ENCODE measurements around the gene DOCK10.

- TF ChIP-seq CTCF (conservative IDR thresholded peaks at IDR 0.05 in 1 of 2, IDR thresholded peaks at IDR 0.05 in 1 of 2; ENCODE audit: low read depth in 1 of 2, low read length in 2 of 2) (no peak), EZH2 (IDR thresholded peaks at IDR 0.05; ENCODE audit: low read length, missing control alignments) (no peak)
Observed at GRCh38 chr2:224925810-224926100, 116.5 kb downstream of the DOCK10 start.
